ENCODE results near the gene ARHGEF28. TPM values are rescaled to one million over a fixed set of nuclear protein-coding genes. Genes with fewer than 3 reads are reported as not detected.

The ARHGEF28 gene
- polyA plus RNA-seq, 3 donors: not detected

DNA sequence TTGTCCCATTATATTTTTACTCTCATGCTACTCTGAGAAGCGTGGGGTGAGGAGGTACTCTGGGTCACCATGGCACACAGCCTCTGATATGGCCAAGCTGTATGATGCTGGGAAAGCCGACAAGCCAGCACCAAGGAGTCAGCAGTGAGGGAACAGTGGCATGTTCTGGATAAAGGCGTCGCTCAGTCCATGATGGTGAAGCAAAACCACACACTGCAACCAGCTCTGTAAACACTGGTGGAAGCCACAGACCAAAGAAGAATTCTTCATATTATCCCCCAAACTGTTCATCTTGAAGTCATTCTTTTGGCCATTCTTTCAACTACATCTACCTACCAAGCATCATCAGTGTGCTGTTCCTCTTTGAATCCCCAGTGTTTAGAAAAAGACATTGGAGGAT is 264.6 kb downstream of the ARHGEF28 start:
- H3K27ac Mint-ChIP-seq: no peak overlapping the region
- WGBS (ENCODE audit: insufficient coverage): 87% methylated on average over 3 of the region's 4 CpGs
- no peak overlapping the region for H3K27ac ChIP-seq (ENCODE audit: low read depth in 1 of 2, low read length in 2 of 2)
- H3K4me3 ChIP-seq (replicated peaks in 1 of 3; ENCODE audit: low read depth in 2 of 3, low read length in 3 of 3): no peak overlapping the region
- H3K4me1 ChIP-seq (ENCODE audit: control insufficient read depth in 1 of 2, insufficient read depth in 2 of 2, low read length in 2 of 2): peaks cover 2 to 5% of the 10 kb centered on the region in 2 donors
- H3K9me3 ChIP-seq (replicated peaks in 1 of 2; ENCODE audit: control insufficient read depth in 1 of 2, insufficient read depth in 1 of 2, low read length in 2 of 2): no peaks in the 10 kb centered on the region
- no peak overlapping the region for H2AFZ ChIP-seq (ENCODE audit: insufficient read depth, low read depth, low read length, poor library complexity, severe bottlenecking)
- peaks cover 0 to 4% (median 2%) of the 10 kb centered on the region in 7 donors for H3K9me3 Mint-ChIP-seq
- peaks cover 10% of the 10 kb centered on the region for H3K4me1 Mint-ChIP-seq
- no peak overlapping the region for H3K4me3 Mint-ChIP-seq
- no peak overlapping the region for H3K4me2 ChIP-seq (replicated peaks; ENCODE audit: extremely low read depth, low read length, poor library complexity, severe bottlenecking)
- TF ChIP-seq, protein P1, sequence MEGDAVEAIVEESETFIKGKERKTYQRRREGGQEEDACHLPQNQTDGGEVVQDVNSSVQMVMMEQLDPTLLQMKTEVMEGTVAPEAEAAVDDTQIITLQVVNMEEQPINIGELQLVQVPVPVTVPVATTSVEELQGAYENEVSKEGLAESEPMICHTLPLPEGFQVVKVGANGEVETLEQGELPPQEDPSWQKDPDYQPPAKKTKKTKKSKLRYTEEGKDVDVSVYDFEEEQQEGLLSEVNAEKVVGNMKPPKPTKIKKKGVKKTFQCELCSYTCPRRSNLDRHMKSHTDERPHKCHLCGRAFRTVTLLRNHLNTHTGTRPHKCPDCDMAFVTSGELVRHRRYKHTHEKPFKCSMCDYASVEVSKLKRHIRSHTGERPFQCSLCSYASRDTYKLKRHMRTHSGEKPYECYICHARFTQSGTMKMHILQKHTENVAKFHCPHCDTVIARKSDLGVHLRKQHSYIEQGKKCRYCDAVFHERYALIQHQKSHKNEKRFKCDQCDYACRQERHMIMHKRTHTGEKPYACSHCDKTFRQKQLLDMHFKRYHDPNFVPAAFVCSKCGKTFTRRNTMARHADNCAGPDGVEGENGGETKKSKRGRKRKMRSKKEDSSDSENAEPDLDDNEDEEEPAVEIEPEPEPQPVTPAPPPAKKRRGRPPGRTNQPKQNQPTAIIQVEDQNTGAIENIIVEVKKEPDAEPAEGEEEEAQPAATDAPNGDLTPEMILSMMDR (IDR thresholded peaks at IDR 0.05): no peak
- no peak overlapping the region for H3K9ac ChIP-seq (ENCODE audit: insufficient read depth, low read length, poor library complexity, severe bottlenecking)
- H3K27me3 ChIP-seq (ENCODE audit: control insufficient read depth in 2 of 2, insufficient read depth in 2 of 2, low read length in 2 of 2): no peaks in the 10 kb centered on the region
- H3K79me2 ChIP-seq (ENCODE audit: insufficient read depth, low read length): no peaks in the 10 kb centered on the region
- H4K20me1 ChIP-seq (ENCODE audit: insufficient read depth, low read length): no peaks in the 10 kb centered on the region
- no peaks in the 10 kb centered on the region for H3K36me3 Mint-ChIP-seq
- H3K27me3 Mint-ChIP-seq (ENCODE audit: low read depth in 3 of 3): peaks cover 0 to 5% (median 3%) of the 10 kb centered on the region in 3 donors
- intact Hi-C loops (cut with micrococcal nuclease): no loop called here
- H3K36me3 ChIP-seq (replicated peaks in 1 of 2; ENCODE audit: control insufficient read depth in 1 of 2, insufficient read depth in 2 of 2, low read length in 2 of 2): no peaks in the 10 kb centered on the region
- DNase-seq: no peak

DNA sequence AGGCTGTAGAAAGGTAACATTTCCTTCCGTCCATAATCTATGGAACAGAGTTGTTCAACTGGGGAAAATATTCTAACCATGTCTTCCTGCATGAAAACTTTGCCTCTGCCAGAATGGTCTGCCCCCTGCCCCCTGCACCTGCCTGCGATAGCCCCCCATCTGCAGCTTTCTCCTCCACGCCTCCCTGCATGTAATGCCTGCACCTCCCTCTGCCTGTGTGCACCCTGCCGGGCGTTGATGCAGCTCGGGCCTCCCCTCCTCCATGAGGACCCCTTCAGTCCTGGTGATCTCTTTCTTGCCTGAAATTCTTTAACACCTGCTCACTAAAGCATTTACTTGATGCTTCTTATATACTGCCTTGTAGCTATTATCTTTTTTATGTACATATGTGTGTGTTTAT is 266.2 kb downstream of the ARHGEF28 start:
- Histone ChIP-seq H4K20me1 (ENCODE audit: insufficient read depth, low read length) (no peaks in the 10 kb centered on the region), H3K4me1 (ENCODE audit: control insufficient read depth in 1 of 2, insufficient read depth in 2 of 2, low read length in 2 of 2) (peaks cover 4 to 12% of the 10 kb centered on the region in 2 donors), H3K9me3 (replicated peaks in 1 of 2; ENCODE audit: control insufficient read depth in 1 of 2, insufficient read depth in 1 of 2, low read length in 2 of 2) (no peaks in the 10 kb centered on the region), H3K27ac (ENCODE audit: low read depth in 1 of 2, low read length in 2 of 2) (no peak overlapping the region), H2AFZ (ENCODE audit: insufficient read depth, low read depth, low read length, poor library complexity, severe bottlenecking) (no peak overlapping the region), H3K79me2 (ENCODE audit: insufficient read depth, low read length) (no peaks in the 10 kb centered on the region), H3K9ac (ENCODE audit: insufficient read depth, low read length, poor library complexity, severe bottlenecking) (no peak overlapping the region), H3K4me2 (replicated peaks; ENCODE audit: extremely low read depth, low read length, poor library complexity, severe bottlenecking) (no peak overlapping the region), H3K4me3 (replicated peaks in 1 of 3; ENCODE audit: low read depth in 2 of 3, low read length in 3 of 3) (no peak overlapping the region), H3K36me3 (replicated peaks in 1 of 2; ENCODE audit: control insufficient read depth in 1 of 2, insufficient read depth in 2 of 2, low read length in 2 of 2) (no peaks in the 10 kb centered on the region), H3K27me3 (ENCODE audit: control insufficient read depth in 2 of 2, insufficient read depth in 2 of 2, low read length in 2 of 2) (no peaks in the 10 kb centered on the region)
- Mint-ChIP-seq H3K9me3 (peaks cover 0 to 4% (median 2%) of the 10 kb centered on the region in 7 donors), H3K27ac (no peak overlapping the region), H3K27me3 (ENCODE audit: low read depth in 3 of 3) (peaks cover 0 to 5% (median 3%) of the 10 kb centered on the region in 3 donors), H3K4me3 (no peak overlapping the region), H3K36me3 (no peaks in the 10 kb centered on the region), H3K4me1 (peaks cover 19% of the 10 kb centered on the region)
- intact Hi-C loops (cut with micrococcal nuclease): no loop called here
- no peak for DNase-seq
- TF ChIP-seq, protein P1 (IDR thresholded peaks at IDR 0.05): no peak
- WGBS (ENCODE audit: insufficient coverage): 98% methylated on average over 5 of the region's 6 CpGs

Measured in CD14-positive monocyte (primary cell).